GM11168 (cell line): ENCODE results near the gene ANO8.
"Not testable (repeated sequence)": the region's sequence is repeated elsewhere in the genome, so short reads cannot be mapped to it uniquely, and the experiment has no call there.

Experiments used
- in situ Hi-C: fragments of 300-500 bp; cut with MboI; formaldehyde crosslinking; loops from one replicate; pipeline ENCODE4 v1.12.0; 2022; ENCODE audit warnings: low sequenced_read_pairs; ENCODE audit not compliant: unreplicated experiment

The ANO8 gene

GRCh38 chr19:17295551-17295950 lies 39.1 kb downstream of the ANO8 start:
- in situ Hi-C loops = loop anchor here (5.0 kb wide), 1 partner anchor 228 kb away; no protein-coding TSS in a partner anchor

- in situ Hi-C loops = no loop called here
Measured at GRCh38 chr19:17294051-17294891, 40.4 kb downstream of the ANO8 start.

- in situ Hi-C loops = no loop called here
Measured at GRCh38 chr19:17293605-17294004, 41.0 kb downstream of the ANO8 start.

- in situ Hi-C loops = no loop called here
Measured at GRCh38 chr19:17292301-17293074, 42.2 kb downstream of the ANO8 start.

- in situ Hi-C loops = no loop called here
Measured at GRCh38 chr19:17289489-17289888, 45.2 kb downstream of the ANO8 start.

- in situ Hi-C loops = no loop called here
Measured at GRCh38 chr19:17286752-17287151, 47.9 kb downstream of the ANO8 start.

- in situ Hi-C loops = no loop called here
Measured at GRCh38 chr19:17286263-17286662, 48.4 kb downstream of the ANO8 start.

- in situ Hi-C loops = no loop called here
Measured at GRCh38 chr19:17285415-17286135, 49.1 kb downstream of the ANO8 start.

GRCh38 chr19:17283504-17283996 lies 51.1 kb downstream of the ANO8 start:
- in situ Hi-C loops = no loop called here

- in situ Hi-C loops = no loop called here
Measured at GRCh38 chr19:17282488-17283125, 52.0 kb downstream of the ANO8 start.

- in situ Hi-C loops = no loop called here
Measured at GRCh38 chr19:17281391-17282304, 53.0 kb downstream of the ANO8 start, which contains the start of gene ANKLE1. ANKLE1 (plus strand) TSS chr19:17281901; CDS start chr19:17281921, 20 bp downstream.

- in situ Hi-C loops = no loop called here
Measured at GRCh38 chr19:17279436-17279835, 55.2 kb downstream of the ANO8 start.

- in situ Hi-C loops = no loop called here
Measured at GRCh38 chr19:17275441-17276175, 59.0 kb downstream of the ANO8 start.

- in situ Hi-C loops = not testable (repeated sequence)
Measured at GRCh38 chr19:17274892-17275291, 59.8 kb downstream of the ANO8 start.
